ENCODE data around the gene DEPDC4.

The DEPDC4 gene

GRCh38 chr12:100213016-100213891, 53.6 kb downstream of the DEPDC4 start:
- no peak for DNase-seq

GRCh38 chr12:100211698-100212097, 55.2 kb downstream of the DEPDC4 start:
- DNase-seq, result no peak

GRCh38 chr12:100208834-100209233, 58.0 kb downstream of the DEPDC4 start:
- DNase-seq, result no peak

- no peak for DNase-seq
Observed at GRCh38 chr12:100207311-100207710, 59.6 kb downstream of the DEPDC4 start.

GRCh38 chr12:100201604-100202423, 65.1 kb downstream of the DEPDC4 start:
- no peak for DNase-seq

GRCh38 chr12:100200463-100201181, 66.3 kb downstream of the DEPDC4 start, which contains the start of gene ACTR6:
Gene ACTR6, plus strand, starts transcription at chr12:100200815. Its CDS starts 37 bp downstream, at chr12:100200852.
- peak; percentile 98 for DNase-seq

GRCh38 chr12:100199347-100200149, 67.3 kb downstream of the DEPDC4 start:
- DNase-seq, result peak; percentile 83

GRCh38 chr12:100199023-100199346, 67.9 kb downstream of the DEPDC4 start:
- DNase-seq, result no peak

GRCh38 chr12:100197486-100197885, 69.4 kb downstream of the DEPDC4 start:
- no peak for DNase-seq

GRCh38 chr12:100193085-100193484, 73.8 kb downstream of the DEPDC4 start:
- DNase-seq, result no peak
